H1 (cell line): ENCODE results near the gene RRP1B. TPM values are rescaled to one million over a fixed set of nuclear protein-coding genes. Genes with fewer than 3 reads are reported as not detected.

Experiments used
- FOSL1 ChIP-seq: IDR thresholded peaks from 2 replicates; pipeline ENCODE4 v1.6.1; 2011; ENCODE audit warnings: mild to moderate bottlenecking, low read depth, low read length, moderate library complexity; ENCODE audit not compliant: insufficient read depth
- GABPA ChIP-seq: IDR thresholded peaks from 2 replicates; pipeline ENCODE4 v1.6.1; 2011; ENCODE audit warnings: mild to moderate bottlenecking, low read length, moderate library complexity, borderline replicate concordance; ENCODE audit not compliant: insufficient read depth
- NANOG ChIP-seq: IDR thresholded peaks from 2 replicates; pipeline ENCODE4 v1.6.1; 2011; ENCODE audit warnings: low read length, low read depth, mild to moderate bottlenecking, inconsistent platforms; ENCODE audit not compliant: insufficient read depth, poor library complexity, severe bottlenecking
- PHF8 ChIP-seq: fragments of 200-600 bp; sonication (generic); conservative IDR thresholded peaks from 2 replicates; pipeline ENCODE4 v1.7.1; 2012; ENCODE audit warnings: low read depth, mild to moderate bottlenecking, inconsistent platforms, low read length, moderate library complexity
- POU5F1 ChIP-seq: IDR thresholded peaks from 2 replicates; pipeline ENCODE4 v1.6.1; 2011; ENCODE audit warnings: low read depth, mild to moderate bottlenecking, low read length, moderate library complexity
- polyA plus RNA-seq, 7 experiments: library from polyadenylated mRNA; depleted of rRNA in 3 of 7; stranded (reverse) in 5 of 7; unstranded in 2 of 7; fragments of >200 nt in 5 of 7; fragments of 200-250 nt in 2 of 7; gene quantifications; 1 replicate in 5 of 7; 2 replicates in 1 of 7; 4 replicates in 1 of 7; pipeline versions ENCODE4 v1.2.1 to v1.2.3, GENCODE V29; 2011 to 2013; ENCODE audit warnings: missing spikeins in 2 of 7, mixed read lengths in 2 of 7
- total RNA-seq: library from RNA; stranded (reverse); fragmentation: NEBNext Ultra II Directional; extraction: Animal tissue kit (Norgen Biotek cat#: 25700); gene quantifications from 2 replicates; pipeline ENCODE4 v1.2.1, GENCODE V29; 2021
- TF ChIP-seq, protein P1 (sequence below): fragments of 300-600 bp; sonication (generic); IDR thresholded peaks from 2 replicates; pipeline ENCODE4 v1.7.1; 2012; ENCODE audit warnings: low read length, moderate library complexity, mild to moderate bottlenecking, inconsistent platforms; ENCODE audit not compliant: insufficient replicate concordance

RRP1B gene
- total and polyA plus RNA-seq, 2 of the 8 experiments (the other 6 are each of a cell fraction or from before 2014, with no cell fraction given), result 25.8 to 97.3 TPM

GRCh38 chr21:43658088-43658741 lies 1.1 kb upstream of the RRP1B start (continued):
- TF ChIP-seq, protein P1, sequence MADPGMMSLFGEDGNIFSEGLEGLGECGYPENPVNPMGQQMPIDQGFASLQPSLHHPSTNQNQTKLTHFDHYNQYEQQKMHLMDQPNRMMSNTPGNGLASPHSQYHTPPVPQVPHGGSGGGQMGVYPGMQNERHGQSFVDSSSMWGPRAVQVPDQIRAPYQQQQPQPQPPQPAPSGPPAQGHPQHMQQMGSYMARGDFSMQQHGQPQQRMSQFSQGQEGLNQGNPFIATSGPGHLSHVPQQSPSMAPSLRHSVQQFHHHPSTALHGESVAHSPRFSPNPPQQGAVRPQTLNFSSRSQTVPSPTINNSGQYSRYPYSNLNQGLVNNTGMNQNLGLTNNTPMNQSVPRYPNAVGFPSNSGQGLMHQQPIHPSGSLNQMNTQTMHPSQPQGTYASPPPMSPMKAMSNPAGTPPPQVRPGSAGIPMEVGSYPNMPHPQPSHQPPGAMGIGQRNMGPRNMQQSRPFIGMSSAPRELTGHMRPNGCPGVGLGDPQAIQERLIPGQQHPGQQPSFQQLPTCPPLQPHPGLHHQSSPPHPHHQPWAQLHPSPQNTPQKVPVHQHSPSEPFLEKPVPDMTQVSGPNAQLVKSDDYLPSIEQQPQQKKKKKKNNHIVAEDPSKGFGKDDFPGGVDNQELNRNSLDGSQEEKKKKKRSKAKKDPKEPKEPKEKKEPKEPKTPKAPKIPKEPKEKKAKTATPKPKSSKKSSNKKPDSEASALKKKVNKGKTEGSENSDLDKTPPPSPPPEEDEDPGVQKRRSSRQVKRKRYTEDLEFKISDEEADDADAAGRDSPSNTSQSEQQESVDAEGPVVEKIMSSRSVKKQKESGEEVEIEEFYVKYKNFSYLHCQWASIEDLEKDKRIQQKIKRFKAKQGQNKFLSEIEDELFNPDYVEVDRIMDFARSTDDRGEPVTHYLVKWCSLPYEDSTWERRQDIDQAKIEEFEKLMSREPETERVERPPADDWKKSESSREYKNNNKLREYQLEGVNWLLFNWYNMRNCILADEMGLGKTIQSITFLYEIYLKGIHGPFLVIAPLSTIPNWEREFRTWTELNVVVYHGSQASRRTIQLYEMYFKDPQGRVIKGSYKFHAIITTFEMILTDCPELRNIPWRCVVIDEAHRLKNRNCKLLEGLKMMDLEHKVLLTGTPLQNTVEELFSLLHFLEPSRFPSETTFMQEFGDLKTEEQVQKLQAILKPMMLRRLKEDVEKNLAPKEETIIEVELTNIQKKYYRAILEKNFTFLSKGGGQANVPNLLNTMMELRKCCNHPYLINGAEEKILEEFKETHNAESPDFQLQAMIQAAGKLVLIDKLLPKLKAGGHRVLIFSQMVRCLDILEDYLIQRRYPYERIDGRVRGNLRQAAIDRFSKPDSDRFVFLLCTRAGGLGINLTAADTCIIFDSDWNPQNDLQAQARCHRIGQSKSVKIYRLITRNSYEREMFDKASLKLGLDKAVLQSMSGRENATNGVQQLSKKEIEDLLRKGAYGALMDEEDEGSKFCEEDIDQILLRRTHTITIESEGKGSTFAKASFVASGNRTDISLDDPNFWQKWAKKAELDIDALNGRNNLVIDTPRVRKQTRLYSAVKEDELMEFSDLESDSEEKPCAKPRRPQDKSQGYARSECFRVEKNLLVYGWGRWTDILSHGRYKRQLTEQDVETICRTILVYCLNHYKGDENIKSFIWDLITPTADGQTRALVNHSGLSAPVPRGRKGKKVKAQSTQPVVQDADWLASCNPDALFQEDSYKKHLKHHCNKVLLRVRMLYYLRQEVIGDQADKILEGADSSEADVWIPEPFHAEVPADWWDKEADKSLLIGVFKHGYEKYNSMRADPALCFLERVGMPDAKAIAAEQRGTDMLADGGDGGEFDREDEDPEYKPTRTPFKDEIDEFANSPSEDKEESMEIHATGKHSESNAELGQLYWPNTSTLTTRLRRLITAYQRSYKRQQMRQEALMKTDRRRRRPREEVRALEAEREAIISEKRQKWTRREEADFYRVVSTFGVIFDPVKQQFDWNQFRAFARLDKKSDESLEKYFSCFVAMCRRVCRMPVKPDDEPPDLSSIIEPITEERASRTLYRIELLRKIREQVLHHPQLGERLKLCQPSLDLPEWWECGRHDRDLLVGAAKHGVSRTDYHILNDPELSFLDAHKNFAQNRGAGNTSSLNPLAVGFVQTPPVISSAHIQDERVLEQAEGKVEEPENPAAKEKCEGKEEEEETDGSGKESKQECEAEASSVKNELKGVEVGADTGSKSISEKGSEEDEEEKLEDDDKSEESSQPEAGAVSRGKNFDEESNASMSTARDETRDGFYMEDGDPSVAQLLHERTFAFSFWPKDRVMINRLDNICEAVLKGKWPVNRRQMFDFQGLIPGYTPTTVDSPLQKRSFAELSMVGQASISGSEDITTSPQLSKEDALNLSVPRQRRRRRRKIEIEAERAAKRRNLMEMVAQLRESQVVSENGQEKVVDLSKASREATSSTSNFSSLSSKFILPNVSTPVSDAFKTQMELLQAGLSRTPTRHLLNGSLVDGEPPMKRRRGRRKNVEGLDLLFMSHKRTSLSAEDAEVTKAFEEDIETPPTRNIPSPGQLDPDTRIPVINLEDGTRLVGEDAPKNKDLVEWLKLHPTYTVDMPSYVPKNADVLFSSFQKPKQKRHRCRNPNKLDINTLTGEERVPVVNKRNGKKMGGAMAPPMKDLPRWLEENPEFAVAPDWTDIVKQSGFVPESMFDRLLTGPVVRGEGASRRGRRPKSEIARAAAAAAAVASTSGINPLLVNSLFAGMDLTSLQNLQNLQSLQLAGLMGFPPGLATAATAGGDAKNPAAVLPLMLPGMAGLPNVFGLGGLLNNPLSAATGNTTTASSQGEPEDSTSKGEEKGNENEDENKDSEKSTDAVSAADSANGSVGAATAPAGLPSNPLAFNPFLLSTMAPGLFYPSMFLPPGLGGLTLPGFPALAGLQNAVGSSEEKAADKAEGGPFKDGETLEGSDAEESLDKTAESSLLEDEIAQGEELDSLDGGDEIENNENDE, result no peak
- TF ChIP-seq POU5F1, result no peak
- TF ChIP-seq GABPA, result no peak
- TF ChIP-seq FOSL1, result no peak
- no peak for TF ChIP-seq PHF8
- TF ChIP-seq NANOG, result no peak
